Motor neuron (in vitro differentiated cells): ENCODE data around the gene TINAGL1. TPM values are rescaled to one million over a fixed set of nuclear protein-coding genes. Genes with fewer than 3 reads are reported as not detected.

Experiments used
- ATAC-seq, 8 experiments: fragments of 200-7000 bp; cut with Tn5 transposase; replicated peaks in 6 of 8; 2 replicates each; pipeline ENCODE4 v1.8.0; 2021; ENCODE audit warnings: mild to moderate bottlenecking in 8 of 8, moderate library complexity in 8 of 8
- H3K27ac ChIP-seq, 2 donors: fragments of 250-450 bp; sonication (Bioruptor Pico); 2 replicates each; pipeline ENCODE4 v1.9.0; 2021; ENCODE audit warnings: antibody characterized with exemption in 2 of 2, mild to moderate bottlenecking in 2 of 2, moderate library complexity in 1 of 2
- H3K4me1 ChIP-seq, 2 donors: fragments of 250-450 bp; sonication (Bioruptor Pico); replicated peaks in 1 of 2; 2 replicates each; pipeline ENCODE4 v1.6.1; 2021; ENCODE audit warnings: antibody characterized with exemption in 2 of 2, mild to moderate bottlenecking in 2 of 2, moderate library complexity in 1 of 2
- H3K4me3 ChIP-seq, 5 donors: fragments of 250-450 bp; sonication (Bioruptor Pico); 2 replicates each; pipeline ENCODE4 v1.9.0; 2021; ENCODE audit warnings: antibody characterized with exemption in 5 of 5, mild to moderate bottlenecking in 5 of 5, moderate library complexity in 4 of 5
- WGBS, 10 experiments: fragments of 450-650 bp; shearing (Covaris generic); methylation state at CpG; one replicate each; pipeline ENCODE4 v1.0.0; 2022; 5-methylcytosine and 5-hydroxymethylcytosine counted together
- in situ Hi-C, 9 experiments: fragments of 400-800 bp; cut with MboI; loops; one replicate each; pipeline ENCODE4 v1.15.0; 2021; ENCODE audit warnings: low sequenced_read_pairs in 9 of 9, low pct_unique_long_range_greater_than_20kb in 2 of 9; ENCODE audit not compliant: unreplicated experiment in 9 of 9
- total RNA-seq, 8 experiments: library from RNA; unstranded; fragments of 300-600 nt; gene quantifications; 2 replicates each; pipeline versions ENCODE4 v1.2.3 to v1.2.4, GENCODE V29; 2022

The TINAGL1 gene
- total RNA-seq, 8 experiments from 2014 or later: 0.11 to 120 (median 1.7) TPM; not detected in 1

GRCh38 chr1:31609514-31610118 lies 33.3 kb downstream of the TINAGL1 start:
- 0 to 33% (median 16%) methylated on average over 1 of the region's 1 CpG; no CpG with 5 or more reads in 1 of the 10 experiments for WGBS, 10 experiments
- Histone ChIP-seq H3K4me3 (no peak overlapping the region), H3K4me1 (peaks cover 8% of the 10 kb centered on the region in 2 donors), H3K27ac (no peak overlapping the region)
- in situ Hi-C loops: no loop called here
- ATAC-seq: peak in 1 of 8 experiments; percentile 50

- in situ Hi-C loops: no loop called here
- 9 to 100% (median 48%) methylated on average over 1 to 7 of the region's 8 CpGs; no CpG with 5 or more reads in 4 of the 10 experiments for WGBS, 10 experiments
- H3K4me1 ChIP-seq: peaks cover 12 to 29% of the 10 kb centered on the region in 2 donors
- ATAC-seq: peak in 5 of 8 experiments; percentile 58 to 87 (median 81)
- H3K4me3 ChIP-seq: no peak overlapping the region
- peak overlapping the region in 1 of 2 donors; percentile 39 for H3K27ac ChIP-seq
Observed at GRCh38 chr1:31614414-31615005, 38.2 kb downstream of the TINAGL1 start.

GRCh38 chr1:31615414-31615813 lies 39.1 kb downstream of the TINAGL1 start:
- in situ Hi-C loops: no loop called here
- ATAC-seq: no peak
- peaks cover 12 to 29% of the 10 kb centered on the region in 2 donors for H3K4me1 ChIP-seq
- 69 to 88% (median 76%) methylated on average over 2 to 5 of the region's 6 CpGs; no CpG with 5 or more reads in 7 of the 10 experiments for WGBS, 10 experiments
- H3K4me3 ChIP-seq: no peak overlapping the region
- H3K27ac ChIP-seq: no peak overlapping the region

GRCh38 chr1:31615939-31616338 lies 39.6 kb downstream of the TINAGL1 start:
- Histone ChIP-seq H3K4me3 (no peak overlapping the region), H3K4me1 (peaks cover 12 to 29% of the 10 kb centered on the region in 2 donors), H3K27ac (no peak overlapping the region)
- no peak for ATAC-seq
- in situ Hi-C loops: no loop called here
- 40 to 80% (median 56%) methylated on average over 1 to 2 of the region's 2 CpGs; no CpG with 5 or more reads in 3 of the 10 experiments for WGBS, 10 experiments

- ATAC-seq: peak in 7 of 8 experiments; percentile 25 to 43 (median 32)
- peaks cover 12 to 29% of the 10 kb centered on the region in 2 donors for H3K4me1 ChIP-seq
- H3K4me3 ChIP-seq: peak within 1 kb of the TSS; percentile 41 to 54 (median 48)
- in situ Hi-C loops: no loop called here
- no peak within 1 kb of the TSS for H3K27ac ChIP-seq
- 25 to 42% (median 31%) methylated on average over 2 to 10 of the region's 48 CpGs; no CpG with 5 or more reads in 6 of the 10 experiments for WGBS, 10 experiments
Observed at GRCh38 chr1:31617218-31617915, 41.1 kb downstream of the TINAGL1 start, which contains the start of gene HCRTR1. HCRTR1 (plus strand) TSS chr1:31617689; CDS start chr1:31619193, 1,504 bp downstream.

GRCh38 chr1:31617916-31618746 lies 41.8 kb downstream of the TINAGL1 start:
- in situ Hi-C loops: no loop called here
- peak overlapping the region; percentile 41 to 54 (median 48) for H3K4me3 ChIP-seq
- peaks cover 12 to 29% of the 10 kb centered on the region in 2 donors for H3K4me1 ChIP-seq
- peak; percentile 38 to 93 (median 62) for ATAC-seq
- 13 to 84% (median 68%) methylated on average over 3 to 22 of the region's 56 CpGs; no CpG with 5 or more reads in 3 of the 10 experiments for WGBS, 10 experiments
- no peak overlapping the region for H3K27ac ChIP-seq

- 71 to 100% (median 80%) methylated on average over 2 to 12 of the region's 23 CpGs; no CpG with 5 or more reads in 3 of the 10 experiments for WGBS, 10 experiments
- Histone ChIP-seq H3K4me1 (peaks cover 8 to 23% of the 10 kb centered on the region in 2 donors), H3K27ac (no peak overlapping the region), H3K4me3 (no peak overlapping the region)
- no peak for ATAC-seq
- in situ Hi-C loops: no loop called here
Observed at GRCh38 chr1:31618916-31619846, 42.9 kb downstream of the TINAGL1 start.

GRCh38 chr1:31620631-31621497 lies 44.5 kb downstream of the TINAGL1 start:
- Histone ChIP-seq H3K4me3 (no peak overlapping the region), H3K4me1 (peaks cover 0 to 8% of the 10 kb centered on the region in 2 donors), H3K27ac (no peak overlapping the region)
- ATAC-seq: no peak
- WGBS, 10 experiments: 80 to 100% (median 93%) methylated on average over 1 to 16 of the region's 20 CpGs; no CpG with 5 or more reads in 3 of the 10 experiments
- in situ Hi-C loops: no loop called here

GRCh38 chr1:31621498-31621820 lies 45.1 kb downstream of the TINAGL1 start:
- ATAC-seq: no peak
- peaks cover 4 to 7% of the 10 kb centered on the region in 2 donors for H3K4me1 ChIP-seq
- H3K27ac ChIP-seq: no peak overlapping the region
- no peak overlapping the region for H3K4me3 ChIP-seq
- 83 to 100% (median 90%) methylated on average over 1 to 4 of the region's 5 CpGs; no CpG with 5 or more reads in 5 of the 10 experiments for WGBS, 10 experiments
- in situ Hi-C loops: no loop called here

- Histone ChIP-seq H3K4me3 (no peak overlapping the region), H3K4me1 (peaks cover 7 to 10% of the 10 kb centered on the region in 2 donors), H3K27ac (no peak overlapping the region)
- in situ Hi-C loops: no loop called here
- WGBS, 10 experiments: 20 to 100% (median 64%) methylated on average over 1 to 13 of the region's 15 CpGs
- no peak for ATAC-seq
Observed at GRCh38 chr1:31621847-31622730, 45.8 kb downstream of the TINAGL1 start.
